Gastrocnemius medialis (tissue), 4 donors: ENCODE data around the gene ATP2B1.

Experiments
- POLR2A ChIP-seq, 2 donors: fragments of 450-650 bp; IDR thresholded peaks; one replicate each; pipeline ENCODE4 v1.6.1; 2017; ENCODE audit warnings: antibody characterized with exemption in 2 of 2, mild to moderate bottlenecking in 2 of 2, moderate library complexity in 2 of 2
- TF ChIP-seq, protein P1 (sequence below), 5 experiments: fragments of 450-650 bp in 3 of 5; fragments of 200-600 bp in 2 of 5; sonication (generic) in 2 of 5; IDR thresholded peaks in 4 of 5; conservative IDR thresholded peaks in 1 of 5; 1 replicate in 4 of 5; 2 replicates in 1 of 5; pipeline ENCODE4 v1.5.1; 2016 to 2019; ENCODE audit warnings: antibody characterized with exemption in 5 of 5, mild to moderate bottlenecking in 3 of 5, moderate library complexity in 3 of 5

DNA sequence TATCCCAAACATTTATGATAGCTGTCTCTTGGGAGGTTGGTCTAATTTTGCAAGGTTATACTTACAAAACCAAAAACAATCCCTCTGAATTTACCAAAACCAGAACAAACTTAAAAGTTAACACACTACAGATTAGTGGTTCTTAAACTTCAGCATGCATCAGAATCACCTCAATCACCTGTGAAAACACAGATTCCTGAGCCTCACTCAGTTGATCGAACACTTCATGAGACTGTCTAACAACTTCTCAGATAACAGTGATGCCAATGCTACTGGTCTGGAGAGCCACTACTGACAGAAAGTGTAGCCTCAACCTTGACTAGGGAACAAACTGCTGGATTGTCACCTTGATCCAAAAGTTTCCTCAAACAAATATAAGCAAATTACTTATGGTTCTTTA is 44.2 kb downstream of the ATP2B1 start:
- TF ChIP-seq, protein P1, sequence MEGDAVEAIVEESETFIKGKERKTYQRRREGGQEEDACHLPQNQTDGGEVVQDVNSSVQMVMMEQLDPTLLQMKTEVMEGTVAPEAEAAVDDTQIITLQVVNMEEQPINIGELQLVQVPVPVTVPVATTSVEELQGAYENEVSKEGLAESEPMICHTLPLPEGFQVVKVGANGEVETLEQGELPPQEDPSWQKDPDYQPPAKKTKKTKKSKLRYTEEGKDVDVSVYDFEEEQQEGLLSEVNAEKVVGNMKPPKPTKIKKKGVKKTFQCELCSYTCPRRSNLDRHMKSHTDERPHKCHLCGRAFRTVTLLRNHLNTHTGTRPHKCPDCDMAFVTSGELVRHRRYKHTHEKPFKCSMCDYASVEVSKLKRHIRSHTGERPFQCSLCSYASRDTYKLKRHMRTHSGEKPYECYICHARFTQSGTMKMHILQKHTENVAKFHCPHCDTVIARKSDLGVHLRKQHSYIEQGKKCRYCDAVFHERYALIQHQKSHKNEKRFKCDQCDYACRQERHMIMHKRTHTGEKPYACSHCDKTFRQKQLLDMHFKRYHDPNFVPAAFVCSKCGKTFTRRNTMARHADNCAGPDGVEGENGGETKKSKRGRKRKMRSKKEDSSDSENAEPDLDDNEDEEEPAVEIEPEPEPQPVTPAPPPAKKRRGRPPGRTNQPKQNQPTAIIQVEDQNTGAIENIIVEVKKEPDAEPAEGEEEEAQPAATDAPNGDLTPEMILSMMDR (IDR thresholded peaks at IDR 0.05 in 4 of 5, conservative IDR thresholded peaks at IDR 0.05 in 1 of 5), result no peak
- no peak for TF ChIP-seq POLR2A (IDR thresholded peaks at IDR 0.05)
